Lung microvascular endothelial cell (primary cell): Measurements from ENCODE around the gene DPP9. TPM values are rescaled to one million over a fixed set of nuclear protein-coding genes. Genes with fewer than 3 reads are reported as not detected.
"Not testable (repeated sequence)": the region's sequence is repeated elsewhere in the genome, so short reads cannot be mapped to it uniquely, and the experiment has no call there.

Experiments
- DNase-seq, 2 donors: peaks; one replicate each; pipeline versions ENCODE4 v3.0.0 to v3.0.0-alpha.2; 2010; ENCODE audit warnings: low read depth in 2 of 2
- total RNA-seq: library from RNA; depleted of rRNA; stranded (reverse); fragments of >200 nt; gene quantifications from 2 replicates; pipeline ENCODE4 v1.2.1, GENCODE V29; 2014

DPP9 gene
- total RNA-seq, 1 donor from 2014 or later, result 19.4 TPM

GRCh38 chr19:4740092-4740491 lies 16.4 kb upstream of the DPP9 start:
- no peak for DNase-seq

GRCh38 chr19:4738734-4739133 lies 15.1 kb upstream of the DPP9 start:
- DNase-seq, result no peak

- DNase-seq, result no peak
Measured at GRCh38 chr19:4737955-4738600, 14.4 kb upstream of the DPP9 start.

- DNase-seq, result no peak
Measured at GRCh38 chr19:4733755-4734345, 10.2 kb upstream of the DPP9 start.

- peak; percentile 63 to 76 for DNase-seq
Measured at GRCh38 chr19:4732680-4733114, 9.1 kb upstream of the DPP9 start.

- DNase-seq, result peak in 1 of 2 donors; percentile 49
Measured at GRCh38 chr19:4730740-4731171, 7.1 kb upstream of the DPP9 start.

- DNase-seq, result no peak
Measured at GRCh38 chr19:4728871-4729270, 5.2 kb upstream of the DPP9 start.

GRCh38 chr19:4722671-4723594 lies 709 bp downstream of the DPP9 start:
- peak; percentile 20 to 31 for DNase-seq

- no peak for DNase-seq
Measured at GRCh38 chr19:4721196-4721595, 2.4 kb downstream of the DPP9 start.

GRCh38 chr19:4720037-4720700 lies 3.5 kb downstream of the DPP9 start:
- no peak for DNase-seq

GRCh38 chr19:4719499-4719866 lies 4.2 kb downstream of the DPP9 start:
- no peak for DNase-seq

GRCh38 chr19:4717966-4718701 lies 5.5 kb downstream of the DPP9 start:
- no peak for DNase-seq

GRCh38 chr19:4717191-4717965 lies 6.3 kb downstream of the DPP9 start:
- DNase-seq, result peak in 1 of 2 donors; percentile 22

- no peak for DNase-seq
Measured at GRCh38 chr19:4715529-4716221, 8.0 kb downstream of the DPP9 start.

- DNase-seq, result not testable (repeated sequence)
Measured at GRCh38 chr19:4715178-4715528, 8.5 kb downstream of the DPP9 start.

- DNase-seq, result no peak
Measured at GRCh38 chr19:4714016-4714415, 9.6 kb downstream of the DPP9 start.

GRCh38 chr19:4713384-4713951 lies 10.2 kb downstream of the DPP9 start:
- DNase-seq, result peak; percentile 96 to 99

- DNase-seq, result peak in 1 of 2 donors; percentile 28
Measured at GRCh38 chr19:4712771-4713170, 10.9 kb downstream of the DPP9 start.

- DNase-seq, result no peak
Measured at GRCh38 chr19:4711211-4711610, 12.4 kb downstream of the DPP9 start.

GRCh38 chr19:4710281-4710600 lies 13.4 kb downstream of the DPP9 start:
- no peak for DNase-seq
